GM18526 (cell line): ENCODE data around the gene OR10D3.

Experiments used
- POLR2A ChIP-seq: IDR thresholded peaks from 3 replicates; pipeline ENCODE4 v1.6.1; 2011; ENCODE audit not compliant: insufficient read length; ENCODE audit errors: extremely low read depth

OR10D3 gene

DNA sequence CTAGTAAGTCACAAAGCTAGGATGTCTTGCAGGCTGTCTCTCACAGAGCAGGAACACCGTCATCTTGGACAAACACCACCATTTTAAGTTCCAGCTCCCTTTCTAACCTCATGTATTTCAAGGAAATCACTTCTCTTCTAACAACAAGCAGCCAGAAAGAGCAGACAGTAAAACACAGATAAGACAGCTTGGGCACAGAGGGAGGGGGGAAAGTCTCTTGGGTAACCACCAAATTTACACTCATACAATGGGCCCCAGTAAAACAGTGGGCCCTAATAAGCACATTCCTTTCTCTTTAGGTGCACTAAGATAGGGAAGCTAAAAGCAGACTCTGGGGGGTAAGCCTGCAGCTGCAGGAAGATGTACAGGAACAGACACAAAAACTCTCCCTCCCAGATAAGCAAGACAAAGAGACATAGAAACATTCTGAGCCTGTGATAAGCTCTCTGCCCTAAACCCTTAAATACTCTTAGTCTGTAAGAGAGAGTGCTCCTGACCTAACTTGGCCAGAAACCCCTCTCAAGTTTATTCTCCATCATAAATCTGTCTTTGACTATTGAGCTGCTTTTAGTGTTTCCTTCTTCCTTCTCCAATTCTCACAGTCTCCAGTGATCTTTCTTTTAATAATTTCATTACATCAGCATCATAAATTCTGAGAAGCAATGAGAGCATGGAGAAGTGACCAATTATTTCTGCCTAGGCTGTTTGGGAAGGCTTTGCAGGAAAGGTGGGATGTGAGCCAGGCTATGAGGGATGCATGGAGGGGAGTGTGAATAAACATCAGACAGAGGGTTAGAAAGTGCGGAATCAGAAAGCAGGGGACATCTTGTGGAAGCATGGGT, 7.4 kb downstream of the OR10D3 start:
- TF ChIP-seq POLR2A: no peak

GRCh38 chr11:124193221-124194010, 10.3 kb downstream of the OR10D3 start:
- no peak for TF ChIP-seq POLR2A

DNA sequence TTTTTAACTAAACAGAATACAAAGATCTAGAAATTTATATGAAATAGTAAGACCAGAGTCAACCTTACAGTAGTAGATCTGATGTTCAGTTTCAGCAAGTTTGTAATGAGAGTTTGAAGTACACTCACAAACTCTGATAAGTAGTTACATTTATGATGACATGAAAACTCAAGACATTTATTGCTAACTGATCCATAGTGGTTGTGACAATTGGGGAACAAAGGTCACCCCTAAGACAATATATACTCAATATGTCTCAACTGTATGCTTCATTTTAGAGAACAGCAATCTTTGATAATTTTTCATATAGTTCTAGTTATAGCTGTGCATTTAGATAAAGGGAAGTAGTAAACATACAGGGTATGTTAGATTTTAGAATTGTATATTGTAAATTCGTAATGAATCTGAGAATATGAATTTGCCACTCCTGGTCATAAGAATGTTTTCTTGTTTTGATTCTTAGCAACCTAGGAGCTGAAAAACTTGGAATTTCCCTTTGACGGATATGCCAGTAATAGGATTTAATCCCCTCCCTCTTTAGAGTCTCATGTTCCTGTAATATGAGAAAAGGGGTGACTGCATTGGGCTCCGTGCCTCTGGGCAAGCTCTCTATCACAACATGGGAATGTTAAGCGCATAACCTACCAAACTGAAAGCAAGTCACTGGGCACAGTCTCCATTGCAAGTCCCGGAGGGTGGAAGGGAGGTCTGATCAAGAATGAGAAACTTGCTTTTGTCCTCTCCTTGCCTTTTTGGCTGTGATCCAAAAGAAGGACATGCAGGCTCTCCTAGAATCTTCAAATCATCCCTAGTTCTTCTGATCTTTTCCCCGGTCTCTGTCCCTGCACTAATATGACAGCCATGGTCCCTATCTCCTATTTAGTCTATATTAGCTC, 11.4 kb downstream of the OR10D3 start:
- no peak for TF ChIP-seq POLR2A

DNA sequence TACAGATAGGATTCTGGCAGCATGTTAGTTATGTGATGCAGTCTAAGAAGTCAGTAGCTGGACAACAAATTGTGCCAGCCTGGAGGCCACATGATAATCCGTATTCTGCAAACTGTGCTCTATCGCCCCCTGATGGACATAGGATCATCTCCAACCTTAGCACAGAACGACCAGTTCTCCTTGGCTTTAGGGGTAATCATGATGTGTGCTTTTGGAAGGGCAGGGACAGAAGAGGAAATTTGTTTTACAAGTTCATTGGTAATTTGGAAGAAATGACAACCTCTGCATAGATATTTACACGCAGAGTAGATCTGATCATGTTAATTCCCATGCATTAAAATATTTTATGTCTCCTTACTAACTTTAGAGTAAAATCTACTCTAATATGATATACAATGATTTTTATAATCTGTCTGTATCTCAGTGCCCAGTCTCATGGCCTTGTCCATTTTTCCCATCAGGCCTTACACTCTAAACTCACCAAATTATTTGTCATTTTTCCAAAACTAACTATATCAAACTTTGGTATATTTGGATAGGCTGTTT, 12.1 kb downstream of the OR10D3 start:
- TF ChIP-seq POLR2A: no peak

DNA sequence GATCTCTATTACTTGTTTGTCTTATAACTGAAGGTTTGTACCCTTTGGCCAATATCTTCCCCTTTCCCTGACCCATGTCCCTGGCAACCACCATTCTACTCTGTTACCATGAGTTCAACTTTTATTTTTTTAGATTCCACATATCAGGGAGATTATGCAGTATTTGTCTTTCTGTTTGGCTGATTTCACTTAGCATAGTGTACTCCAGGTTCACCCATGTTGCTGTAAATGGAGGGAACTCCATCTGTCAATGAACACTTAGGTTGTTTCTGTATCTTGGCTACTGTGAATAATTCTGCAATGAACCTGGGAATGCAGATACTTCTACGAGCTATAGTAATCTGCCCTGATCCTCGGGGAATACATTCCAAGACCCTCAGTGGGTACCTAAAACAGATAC, 14.9 kb downstream of the OR10D3 start:
- no peak for TF ChIP-seq POLR2A

DNA sequence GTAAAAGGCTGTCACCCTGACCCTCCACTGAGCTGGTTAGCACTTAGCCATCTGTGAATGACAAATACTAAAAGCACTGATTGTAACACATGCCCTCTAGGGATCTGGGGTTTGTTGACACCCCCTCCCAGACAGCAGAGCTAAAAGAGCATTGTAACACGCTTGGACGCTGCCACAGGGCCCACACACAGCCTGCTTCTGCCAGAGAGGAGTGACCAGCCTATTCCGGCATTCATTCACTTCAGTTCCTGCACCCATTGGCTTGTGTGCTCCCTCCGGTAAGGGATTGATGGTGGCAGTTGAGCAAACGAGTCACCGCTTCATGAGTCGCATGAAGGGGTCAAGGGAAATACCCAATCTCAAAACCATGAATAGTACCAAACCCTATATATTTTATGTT, 15.8 kb downstream of the OR10D3 start:
- TF ChIP-seq POLR2A: no peak

GRCh38 chr11:124199702-124200101, 16.6 kb downstream of the OR10D3 start:
- no peak for TF ChIP-seq POLR2A

DNA sequence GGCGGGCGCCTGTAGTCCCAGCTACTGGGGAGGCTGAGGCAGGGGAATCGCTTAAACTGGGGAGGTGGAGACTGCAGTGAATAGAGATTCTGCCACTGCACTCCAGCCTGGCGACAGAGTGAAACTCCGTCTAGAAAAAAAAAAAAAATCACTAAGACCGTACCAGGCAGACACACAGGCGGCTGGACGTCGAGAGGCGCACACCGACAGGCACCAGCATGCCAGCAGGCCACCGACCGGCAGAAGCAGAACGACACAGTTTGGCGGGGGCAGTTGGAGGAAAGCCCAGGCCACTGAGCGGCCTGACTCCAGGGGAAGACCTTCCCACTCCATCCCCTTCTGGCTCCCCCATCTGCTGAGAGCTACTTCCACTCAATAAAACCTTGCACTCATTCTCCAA, 17.5 kb downstream of the OR10D3 start:
- TF ChIP-seq POLR2A: no peak

DNA sequence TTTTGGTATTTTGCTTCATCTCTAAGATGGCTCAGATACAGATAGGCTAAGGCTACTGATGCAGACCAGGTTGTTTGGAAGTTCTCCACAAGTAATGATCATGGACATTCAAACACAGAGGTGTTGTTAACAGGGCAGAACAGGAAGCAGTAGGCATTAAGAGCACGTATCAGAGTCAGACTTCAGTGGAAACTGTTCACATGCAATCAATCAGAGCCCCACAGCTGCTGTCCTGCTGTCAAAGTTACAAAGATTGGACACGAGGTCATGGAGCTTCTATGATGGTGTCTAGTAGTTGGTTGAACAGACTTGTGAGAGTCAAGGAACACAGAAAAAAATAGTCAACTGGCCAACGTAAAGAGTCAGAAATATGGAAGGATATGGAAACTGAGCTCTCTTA, 19.8 kb downstream of the OR10D3 start:
- no peak for TF ChIP-seq POLR2A

- TF ChIP-seq POLR2A: no peak
Measured at GRCh38 chr11:124204008-124204407, 20.9 kb downstream of the OR10D3 start.

- no peak for TF ChIP-seq POLR2A
Measured at GRCh38 chr11:124207102-124207792, 24.1 kb downstream of the OR10D3 start.

GRCh38 chr11:124209824-124210357, 26.7 kb downstream of the OR10D3 start:
- TF ChIP-seq POLR2A: no peak

GRCh38 chr11:124210421-124210820, 27.3 kb downstream of the OR10D3 start:
- no peak for TF ChIP-seq POLR2A

GRCh38 chr11:124211321-124211720, 28.2 kb downstream of the OR10D3 start:
- no peak for TF ChIP-seq POLR2A
